NCI-H2107 treated with DMSO at 0.1 percent for 48 hours (cell line): ENCODE results near the gene UBE3D.

ENCODE experiments used
- DNase-seq: peaks from one replicate; lab custom pipeline; 2025; ENCODE audit not compliant: unreplicated experiment; lab: John Stamatoyannopoulos, UW

UBE3D gene, protein sequence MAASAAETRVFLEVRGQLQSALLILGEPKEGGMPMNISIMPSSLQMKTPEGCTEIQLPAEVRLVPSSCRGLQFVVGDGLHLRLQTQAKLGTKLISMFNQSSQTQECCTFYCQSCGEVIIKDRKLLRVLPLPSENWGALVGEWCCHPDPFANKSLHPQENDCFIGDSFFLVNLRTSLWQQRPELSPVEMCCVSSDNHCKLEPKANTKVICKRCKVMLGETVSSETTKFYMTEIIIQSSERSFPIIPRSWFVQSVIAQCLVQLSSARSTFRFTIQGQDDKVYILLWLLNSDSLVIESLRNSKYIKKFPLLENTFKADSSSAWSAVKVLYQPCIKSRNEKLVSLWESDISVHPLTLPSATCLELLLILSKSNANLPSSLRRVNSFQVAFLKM

DNA sequence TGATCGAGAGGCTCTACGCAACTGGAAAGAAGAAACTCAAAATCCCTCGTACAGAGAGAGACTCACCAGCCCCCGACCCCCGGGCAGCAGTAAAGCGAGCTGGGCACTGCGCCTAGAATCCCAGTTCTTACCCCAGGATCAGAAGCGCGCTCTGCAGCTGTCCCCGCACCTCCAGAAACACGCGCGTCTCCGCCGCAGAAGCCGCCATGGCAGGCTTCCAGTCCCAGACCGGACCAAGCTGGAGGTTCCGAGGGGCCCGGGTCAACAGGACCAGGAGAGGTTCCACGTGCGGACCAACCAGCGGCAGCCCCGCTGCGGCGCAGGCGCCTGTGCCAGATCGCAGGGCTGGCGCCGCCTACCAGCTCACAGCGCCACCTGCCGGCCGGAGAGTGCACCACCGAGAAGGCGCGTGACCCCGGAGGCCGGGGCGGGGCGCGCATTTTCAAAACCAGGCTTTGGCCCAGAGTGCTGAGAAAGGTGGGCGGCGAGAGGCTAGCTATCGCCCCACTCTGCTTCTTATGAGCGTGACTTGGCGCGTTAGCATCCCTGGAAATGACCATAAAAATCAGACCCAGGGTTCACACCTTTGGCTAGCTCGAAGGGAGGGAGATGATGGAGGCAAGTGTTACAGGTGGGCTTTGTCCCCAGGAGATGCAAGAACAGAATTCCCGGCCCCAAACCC lies at the start of gene UBE3D:
Gene UBE3D, minus strand, starts transcription at position 331 of the 682 bp plus-strand sequence. Its CDS starts 123 bp downstream, at position 208.
- peak; percentile 58 for DNase-seq

DNA sequence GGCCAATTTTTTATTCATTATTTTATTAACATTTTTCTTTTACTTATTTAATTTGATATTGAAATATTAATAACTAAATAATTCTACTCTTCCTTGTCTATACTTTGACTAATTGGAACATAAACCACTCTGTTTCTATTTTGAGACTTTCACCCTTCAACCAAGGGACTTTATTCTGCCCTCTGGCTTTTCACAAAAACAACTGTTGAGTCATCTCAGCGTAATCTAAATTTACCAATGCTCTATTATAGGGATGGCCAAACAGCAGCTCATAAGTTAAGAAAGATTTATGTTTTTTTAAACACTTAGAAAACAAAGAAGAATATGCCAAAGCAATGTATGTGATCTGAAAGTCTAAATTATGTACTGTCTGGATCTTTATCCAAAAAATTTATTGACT lies 48.5 kb upstream of the UBE3D start:
- no peak for DNase-seq

DNA sequence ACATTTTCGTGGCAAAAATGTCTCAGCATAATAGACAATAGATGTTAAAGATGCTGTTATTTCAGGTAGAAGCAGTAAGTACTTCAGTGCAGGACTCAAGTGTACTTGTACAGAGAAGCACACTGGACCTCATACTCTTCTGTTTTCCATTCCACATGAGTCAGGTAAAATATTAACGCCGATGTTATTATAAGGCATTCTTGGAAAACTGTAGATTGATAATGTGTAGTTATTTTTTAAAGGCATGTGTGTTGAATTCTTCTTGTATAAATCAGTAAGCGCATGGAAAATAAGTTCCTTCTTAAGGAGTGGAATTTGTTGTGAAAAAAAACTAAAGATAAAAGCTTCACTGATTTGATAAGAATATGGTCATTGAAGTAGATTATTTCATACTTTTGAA lies 47.6 kb upstream of the UBE3D start:
- DNase-seq, result no peak

DNA sequence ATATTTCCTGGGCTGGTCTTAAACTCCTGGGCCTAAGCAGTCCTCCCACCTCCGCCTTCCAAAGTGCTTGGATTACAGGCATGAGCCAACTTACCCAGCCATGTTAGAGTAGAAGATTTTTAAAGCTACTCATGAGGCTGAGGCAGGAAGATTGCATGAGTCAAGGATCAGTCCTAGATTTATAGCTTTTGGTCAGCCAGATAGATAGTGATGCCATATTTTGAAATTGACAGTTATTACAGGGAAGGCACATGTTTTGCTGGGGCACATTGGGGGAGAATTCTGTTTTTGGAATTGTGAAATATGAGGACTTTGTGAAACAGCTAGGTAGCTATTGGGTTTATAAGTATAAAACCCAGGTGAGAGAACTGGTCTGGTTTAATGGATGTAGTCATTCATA lies 42.7 kb upstream of the UBE3D start:
- DNase-seq, result no peak

DNA sequence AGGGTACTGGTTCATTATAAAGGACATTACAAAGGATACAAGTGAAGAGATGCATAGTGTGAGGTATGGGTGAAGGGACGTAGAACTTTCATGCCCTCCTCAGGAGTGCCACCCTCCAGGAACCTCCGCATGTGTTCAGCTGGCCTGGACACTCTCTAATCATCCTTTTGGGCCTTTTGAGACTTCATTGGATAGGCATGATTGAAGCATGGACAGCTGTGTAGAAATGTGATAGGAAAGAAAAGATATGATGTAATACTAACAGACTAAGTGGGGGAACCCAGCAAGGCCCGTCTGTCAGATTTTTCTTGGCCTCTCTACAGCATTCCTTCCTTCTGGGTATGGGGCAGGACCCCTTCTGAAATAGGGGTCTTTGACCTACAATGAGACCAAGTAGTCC lies 32.9 kb upstream of the UBE3D start:
- DNase-seq, result no peak

DNA sequence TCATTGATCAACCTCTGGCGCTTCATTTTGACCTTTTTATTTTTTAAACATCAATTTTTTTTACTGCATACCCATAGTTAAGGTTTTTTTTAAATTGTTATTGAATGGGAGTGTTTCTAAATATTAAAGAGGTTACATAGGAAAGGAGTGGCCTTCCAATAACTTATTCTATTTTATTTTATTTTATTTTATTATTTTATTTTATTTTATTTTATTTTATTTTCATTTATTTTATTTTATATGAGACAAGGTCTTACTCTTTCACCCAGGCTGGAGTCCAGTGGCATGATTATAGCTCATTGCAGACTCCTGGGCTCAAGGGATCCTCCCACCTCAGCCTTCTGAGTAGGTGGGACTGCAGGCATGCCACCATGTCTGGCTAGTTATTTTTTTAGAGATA lies 32.0 kb upstream of the UBE3D start:
- DNase-seq, result no peak

DNA sequence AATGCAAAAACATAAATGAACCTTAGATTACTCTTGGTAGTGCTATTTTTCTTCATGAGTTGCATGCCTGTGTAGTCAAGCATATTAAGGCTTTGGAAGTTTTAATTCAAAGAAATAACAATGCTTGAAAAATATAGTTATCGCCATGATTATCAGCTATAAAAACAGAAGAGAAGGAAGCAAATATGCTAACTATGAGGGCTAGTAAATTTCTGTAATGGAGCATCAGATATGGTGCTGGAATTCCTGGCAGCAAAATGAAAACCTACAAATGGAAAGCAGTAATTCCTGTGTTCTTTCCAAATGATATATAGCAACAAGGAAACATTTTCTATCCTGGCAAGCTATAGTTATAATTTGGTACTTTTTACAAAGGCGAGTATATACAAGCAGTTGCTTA lies 31.6 kb upstream of the UBE3D start:
- no peak for DNase-seq

DNA sequence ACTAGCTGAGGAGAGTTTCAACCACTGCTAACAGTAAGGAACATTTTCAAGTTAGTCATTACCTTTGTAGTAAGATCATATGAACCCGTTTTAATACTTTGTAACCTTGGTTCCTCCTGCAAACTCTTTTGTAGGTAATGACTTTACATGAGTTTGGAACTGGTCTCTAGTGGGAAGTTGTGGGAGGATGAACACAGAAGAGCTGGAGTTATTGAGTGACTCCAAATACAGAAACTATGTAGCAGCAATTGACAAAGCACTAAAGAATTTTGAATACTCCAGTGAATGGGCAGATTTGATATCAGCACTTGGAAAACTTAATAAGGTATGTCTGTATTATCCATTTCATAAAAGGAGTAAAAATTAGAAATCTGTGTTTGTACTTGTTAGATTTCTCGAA lies 31.1 kb upstream of the UBE3D start:
- DNase-seq, result no peak

DNA sequence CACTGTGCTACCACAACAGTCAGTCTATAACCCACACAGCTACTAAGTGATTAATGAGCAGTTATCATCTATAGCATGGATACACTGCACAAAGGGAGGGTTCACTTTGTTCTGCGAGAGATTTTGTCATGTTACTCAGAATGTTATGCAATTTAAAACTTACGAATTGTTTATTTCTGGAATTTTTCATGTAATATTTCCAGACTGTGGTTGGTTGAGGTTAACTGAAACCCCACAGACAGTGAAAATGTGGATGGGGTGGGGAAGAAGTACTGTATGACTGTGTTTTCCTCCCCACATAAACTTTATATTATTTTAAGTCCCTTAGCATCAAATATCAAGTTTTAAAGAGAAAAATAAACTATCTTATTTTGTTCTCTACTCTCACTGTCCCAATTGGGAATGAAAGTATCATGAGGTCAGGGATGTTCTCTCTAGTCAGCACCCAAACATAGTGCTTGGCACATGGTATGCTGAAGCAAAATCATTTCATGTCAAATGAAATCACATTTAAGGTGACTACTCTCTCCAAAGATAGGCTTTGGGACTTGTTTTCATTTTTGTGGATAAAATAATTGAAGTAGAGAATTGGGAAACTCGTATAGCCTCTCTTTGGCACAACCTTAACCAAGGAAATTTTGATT lies 27.2 kb upstream of the UBE3D start:
- DNase-seq, result no peak

DNA sequence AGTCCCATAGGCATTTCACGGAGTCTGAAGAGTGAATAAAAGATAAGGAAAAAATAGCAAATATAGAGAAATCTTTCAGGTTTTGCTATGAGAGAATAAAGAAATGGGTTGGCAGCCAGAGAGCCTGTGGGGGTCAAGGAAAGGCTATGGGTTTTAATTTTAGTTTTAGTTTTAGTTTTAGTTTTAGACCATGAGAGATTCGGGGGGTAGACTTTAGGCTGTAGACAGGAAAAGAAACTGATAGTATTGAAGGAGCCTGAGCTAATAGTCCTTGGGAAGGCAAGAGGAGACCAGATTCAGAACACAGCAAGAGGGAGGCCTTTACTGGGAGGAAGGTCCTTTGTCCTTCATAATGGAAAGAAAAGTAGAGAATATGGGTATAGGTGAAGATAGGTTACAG lies 21.1 kb upstream of the UBE3D start:
- no peak for DNase-seq

DNA sequence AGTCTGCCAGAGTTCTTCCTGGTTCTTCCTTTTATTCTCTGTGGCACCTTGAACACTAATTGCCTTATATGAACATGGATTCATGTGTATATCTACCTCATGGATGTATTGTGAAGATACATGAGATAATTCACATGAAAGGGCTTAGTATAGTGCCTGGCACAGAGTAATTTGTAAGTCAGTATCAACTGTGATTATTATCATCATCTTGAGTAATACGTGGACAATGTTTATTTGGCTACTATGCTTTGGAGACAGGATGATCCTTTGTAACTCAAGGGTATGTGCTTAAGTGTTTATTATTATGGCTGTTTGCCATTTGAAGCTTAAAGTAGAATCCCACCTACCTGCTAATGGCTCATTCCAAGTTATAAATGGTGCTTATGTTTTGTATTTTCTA lies 17.8 kb upstream of the UBE3D start:
- no peak for DNase-seq

DNA sequence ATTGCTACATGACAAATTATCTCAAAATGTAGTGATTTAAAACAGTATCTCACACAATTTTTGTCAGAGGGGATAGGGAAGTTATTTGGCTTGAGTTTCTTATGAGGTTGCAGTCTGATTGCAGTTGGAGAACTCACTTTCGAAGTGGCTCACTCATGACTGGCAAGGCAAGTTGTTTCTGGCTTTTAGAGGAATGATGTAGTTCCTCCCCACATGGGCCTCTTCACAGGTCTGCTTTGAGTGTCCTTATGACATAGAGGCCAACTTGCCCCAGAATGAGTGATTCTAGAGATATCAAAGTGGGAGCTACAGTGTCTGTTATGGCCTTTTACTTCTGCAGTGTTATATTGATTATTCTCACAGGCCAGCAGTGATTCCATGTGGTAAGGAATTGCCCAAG lies 8.0 kb upstream of the UBE3D start:
- no peak for DNase-seq

DNA sequence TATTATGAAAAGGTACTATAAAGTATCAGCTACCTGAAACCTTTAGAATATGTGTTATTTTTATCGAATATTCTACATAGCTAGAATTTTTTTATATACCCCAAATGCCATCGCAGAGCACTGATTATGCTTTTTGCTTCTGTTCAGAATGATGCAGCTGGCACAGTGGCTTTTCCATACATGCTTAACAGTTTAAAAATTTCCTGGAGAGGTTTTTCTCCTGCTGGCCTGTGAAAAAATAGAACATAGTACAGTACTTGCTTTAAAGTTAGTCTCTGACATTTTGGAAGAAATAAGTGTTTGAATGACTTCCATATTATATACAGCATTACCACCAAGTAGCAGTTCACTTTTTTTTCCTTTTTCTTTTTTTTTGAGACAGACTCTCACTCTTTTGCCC lies 7.1 kb upstream of the UBE3D start:
- no peak for DNase-seq

DNA sequence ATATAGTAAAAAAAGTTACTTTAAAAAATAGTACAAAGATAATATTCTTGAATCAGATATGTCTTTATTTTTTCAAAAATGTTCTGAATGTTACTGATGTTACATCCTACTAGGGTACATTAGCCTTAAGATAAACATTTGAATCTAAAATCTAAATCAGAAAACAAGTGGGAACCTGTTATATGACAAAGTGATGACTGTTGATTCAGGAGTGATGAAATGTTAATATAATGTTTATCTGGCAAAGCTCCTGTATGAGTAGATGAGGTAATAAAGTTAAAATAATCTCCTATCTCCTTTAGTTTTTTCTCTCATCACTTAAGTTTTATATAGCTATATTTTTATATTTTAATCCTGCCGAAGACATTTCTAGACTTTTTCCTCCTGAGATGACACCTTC lies 6.1 kb upstream of the UBE3D start:
- no peak for DNase-seq

DNA sequence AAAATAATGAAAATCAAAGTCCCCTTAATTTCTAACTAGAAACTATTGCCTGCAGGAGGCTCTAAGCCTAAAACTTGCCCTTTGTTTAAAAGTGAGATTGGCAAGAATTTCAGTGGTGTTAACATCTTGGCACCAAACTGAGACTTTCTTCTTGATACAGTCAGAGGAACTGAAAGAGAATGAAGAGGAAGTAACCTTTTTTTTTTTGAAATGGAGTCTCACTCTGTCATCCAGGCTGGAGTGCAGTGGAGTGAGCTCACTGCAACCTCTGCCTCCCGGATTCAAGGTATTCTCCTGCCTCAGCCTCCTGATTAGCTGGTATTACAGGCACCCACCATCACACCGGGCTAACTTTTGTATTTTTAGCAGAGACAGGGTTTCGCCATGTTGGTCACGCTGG lies 5.4 kb upstream of the UBE3D start:
- no peak for DNase-seq

DNA sequence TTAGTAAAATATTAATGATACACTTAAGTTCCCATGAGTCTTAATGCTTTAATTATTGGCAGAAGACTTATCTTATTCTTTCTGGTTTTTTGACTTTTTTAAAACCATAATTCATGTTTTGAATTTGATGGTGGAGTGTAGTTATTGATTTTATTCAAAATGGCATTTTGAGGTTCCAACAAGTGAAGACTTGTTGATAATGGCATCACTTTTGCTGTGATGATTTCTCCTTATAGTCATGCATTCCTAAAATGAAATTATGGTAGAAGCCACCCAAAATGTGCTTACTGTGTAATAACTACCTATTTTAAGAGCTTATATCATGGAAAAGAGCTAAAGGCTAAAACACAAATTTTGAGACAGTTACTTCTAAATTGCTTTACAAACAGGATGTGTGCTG lies 4.0 kb upstream of the UBE3D start:
- no peak for DNase-seq

DNA sequence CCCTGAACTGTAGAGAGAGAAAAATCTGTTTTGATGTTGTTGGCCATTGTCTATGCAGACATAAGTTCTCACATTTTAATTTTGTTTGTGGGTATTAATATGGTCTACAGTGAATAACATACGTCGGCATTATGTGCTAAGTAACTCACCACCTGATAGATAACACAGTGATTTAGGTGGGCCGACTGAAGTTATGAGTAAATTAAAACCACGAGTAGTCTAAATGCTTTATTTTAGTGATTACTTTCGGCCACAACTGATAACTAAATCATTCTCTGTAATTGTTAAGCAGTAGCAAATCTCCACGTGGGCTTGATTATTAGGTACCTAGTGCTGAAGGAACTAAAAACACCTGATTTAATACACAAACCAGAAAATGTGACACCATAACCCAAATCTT lies 3.0 kb upstream of the UBE3D start:
- DNase-seq, result no peak

DNA sequence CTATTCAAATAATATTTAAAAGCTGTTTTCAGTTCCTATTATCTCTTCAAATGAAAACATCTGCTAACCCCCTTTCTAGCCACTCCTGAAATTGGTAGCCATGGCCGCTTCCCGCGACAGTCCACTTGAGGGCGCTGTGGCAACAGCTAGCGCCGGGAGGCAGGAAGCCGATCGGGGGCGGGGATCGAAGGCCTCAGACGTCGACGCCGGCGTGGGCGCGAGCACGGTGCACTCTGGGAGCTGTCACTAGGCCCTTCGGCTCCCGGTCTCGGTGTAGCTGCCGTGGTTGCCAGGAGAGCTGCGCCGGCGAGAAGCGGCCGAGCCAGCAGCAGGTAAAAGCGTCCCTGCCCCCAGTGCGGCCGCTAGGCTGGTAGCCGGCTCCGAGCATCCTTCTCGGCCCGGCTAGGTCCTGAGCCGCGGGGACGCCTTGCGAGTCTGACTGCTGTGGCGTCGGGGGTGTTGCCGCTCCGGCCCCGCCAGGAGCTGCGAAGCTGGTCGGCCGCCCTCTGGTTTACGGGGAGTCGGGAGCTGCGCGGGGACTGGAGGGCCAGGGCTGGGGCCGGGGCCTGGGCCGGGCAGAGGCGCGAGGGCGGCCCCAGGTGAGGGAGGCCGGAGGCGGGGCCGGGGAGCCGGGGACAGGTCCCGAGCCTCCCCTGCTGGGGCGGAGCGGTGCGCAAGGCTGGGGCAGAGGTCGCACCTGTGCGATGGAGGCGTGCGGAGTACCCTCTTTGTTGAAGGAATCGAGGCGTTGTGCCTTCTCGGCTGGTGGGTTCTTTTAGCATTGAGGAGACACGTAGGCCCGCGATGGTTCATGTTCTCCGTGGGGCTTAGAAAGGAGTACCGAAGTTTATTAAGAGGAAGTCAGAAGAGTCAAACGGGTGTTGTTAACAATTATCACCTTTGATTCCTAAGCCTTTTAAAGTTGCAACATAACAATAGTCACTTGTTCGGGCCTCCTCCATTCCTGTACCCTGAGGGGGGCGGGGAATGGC lies 2.1 kb upstream of the UBE3D start, which contains the start of gene DOP1A:
Gene DOP1A, plus strand, starts transcription at position 224 of the 992 bp plus-strand sequence. CDS start 29,307 bp downstream, outside the sequence.
- peak; percentile 89 for DNase-seq

DNA sequence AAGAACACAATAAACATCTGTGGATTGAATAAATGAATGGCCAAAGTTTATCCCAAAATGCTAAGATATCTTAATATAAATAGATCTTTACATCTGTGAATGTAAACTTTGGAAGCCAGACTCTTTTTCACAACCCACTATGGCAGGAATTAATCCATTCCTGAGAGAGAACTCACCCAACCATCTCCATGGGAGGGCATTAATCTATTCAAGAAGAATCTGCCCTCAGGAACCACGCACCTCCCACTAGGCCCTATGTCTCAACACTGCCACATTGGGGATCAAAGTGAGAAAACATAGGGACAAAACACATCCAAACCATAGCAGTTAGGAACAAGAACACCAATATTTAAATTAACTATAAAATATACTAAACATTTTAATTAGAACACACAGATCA lies 3.4 kb downstream of the UBE3D start:
- no peak for DNase-seq

DNA sequence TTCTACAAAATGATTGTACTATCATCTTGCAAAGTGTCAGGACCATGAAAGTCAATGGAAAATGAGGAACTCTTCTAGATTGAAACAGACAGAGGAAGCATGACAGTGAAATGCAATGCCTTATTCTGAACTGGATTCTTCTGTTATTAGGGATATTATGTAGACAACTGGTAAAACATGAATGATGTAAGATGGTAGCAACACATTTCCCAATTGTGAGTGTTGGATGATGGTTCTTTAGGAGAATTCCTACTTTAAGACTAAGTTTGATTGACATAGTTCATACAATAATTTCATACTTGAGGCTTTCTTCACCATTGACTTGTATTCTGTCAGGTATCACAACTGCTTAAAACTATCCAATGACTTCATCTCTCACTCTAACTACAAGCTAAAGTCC lies 4.5 kb downstream of the UBE3D start:
- no peak for DNase-seq
